ENCODE data around the gene HDAC4.

The HDAC4 gene

DNA sequence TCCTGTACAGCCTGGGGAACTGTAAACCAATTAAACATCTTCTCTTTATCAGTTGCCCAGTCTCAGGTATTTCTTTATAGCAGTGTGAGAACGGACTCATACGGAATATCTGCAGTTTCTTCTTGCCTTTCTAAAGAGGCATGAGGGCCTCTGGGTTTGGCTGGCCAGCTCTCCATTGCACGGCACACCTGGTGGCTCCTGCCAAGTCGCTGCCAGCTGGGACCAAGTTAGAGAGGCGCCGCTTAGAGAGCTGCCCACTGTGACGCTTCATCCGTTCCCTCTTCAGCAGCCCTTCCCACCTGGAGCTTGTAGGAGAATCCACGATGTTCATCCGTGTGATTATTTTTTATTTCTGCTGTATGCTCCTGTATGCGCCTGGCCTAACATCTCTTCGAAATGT lies 357.5 kb downstream of the HDAC4 start:
- DNase-seq (ENCODE audit: low read depth) = no peak
- H3K4me3 ChIP-seq (ENCODE audit: low read length) = no peak overlapping the region
- TF ChIP-seq CTCF (conservative IDR thresholded peaks at IDR 0.05; ENCODE audit: low read depth, low read length) = no peak

GRCh38 chr2:239042551-239043320 lies 358.1 kb downstream of the HDAC4 start:
- H3K4me3 ChIP-seq (ENCODE audit: low read length) = no peak overlapping the region
- DNase-seq (ENCODE audit: low read depth) = no peak
- no peak for TF ChIP-seq CTCF (conservative IDR thresholded peaks at IDR 0.05; ENCODE audit: low read depth, low read length)

GRCh38 chr2:239042046-239042445 lies 358.8 kb downstream of the HDAC4 start:
- TF ChIP-seq CTCF (conservative IDR thresholded peaks at IDR 0.05; ENCODE audit: low read depth, low read length) = no peak
- DNase-seq (ENCODE audit: low read depth) = no peak

GRCh38 chr2:239041062-239041461 lies 359.8 kb downstream of the HDAC4 start:
- TF ChIP-seq CTCF (conservative IDR thresholded peaks at IDR 0.05; ENCODE audit: low read depth, low read length) = no peak
- no peak overlapping the region for H3K4me3 ChIP-seq (ENCODE audit: low read length)
- DNase-seq (ENCODE audit: low read depth) = no peak

More at GRCh38 chr2:239042046-239042445, 358.8 kb downstream of the HDAC4 start:
- H3K4me3 ChIP-seq (ENCODE audit: low read length) = no peak overlapping the region

GRCh38 chr2:239040152-239040761 lies 360.6 kb downstream of the HDAC4 start:
- no peak for DNase-seq (ENCODE audit: low read depth)
- H3K4me3 ChIP-seq (ENCODE audit: low read length) = no peak overlapping the region
- no peak for TF ChIP-seq CTCF (conservative IDR thresholded peaks at IDR 0.05; ENCODE audit: low read depth, low read length)

GRCh38 chr2:239039479-239039861 lies 361.4 kb downstream of the HDAC4 start:
- no peak for TF ChIP-seq CTCF (conservative IDR thresholded peaks at IDR 0.05; ENCODE audit: low read depth, low read length)
- H3K4me3 ChIP-seq (ENCODE audit: low read length) = no peak overlapping the region
- DNase-seq (ENCODE audit: low read depth) = no peak

All from retinal pigment epithelial cell (primary cell).